Measurements from ENCODE around the gene PPFIBP1.
"Not testable (repeated sequence)": the region's sequence is repeated elsewhere in the genome, so short reads cannot be mapped to it uniquely, and the experiment has no call there.

The PPFIBP1 gene

DNA sequence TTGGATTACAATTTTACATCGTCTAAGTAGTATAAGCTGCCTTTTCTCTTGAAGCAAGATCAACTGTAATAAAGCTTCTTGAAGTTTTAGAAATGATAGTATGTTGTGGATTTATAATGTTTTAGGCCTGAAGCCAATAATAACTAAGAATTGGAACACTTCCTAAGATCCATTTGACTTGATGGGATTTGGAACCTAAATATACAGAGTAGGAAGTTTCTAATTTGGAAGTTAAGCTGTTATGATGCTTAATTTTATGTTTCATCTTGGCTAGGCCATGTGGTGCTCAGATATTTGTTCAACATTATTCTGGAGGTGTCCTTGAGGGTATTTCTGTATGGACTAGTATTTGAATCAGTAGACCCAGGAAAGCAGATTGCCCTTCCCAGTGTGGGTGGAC, 74.9 kb downstream of the PPFIBP1 start:
- DNase-seq = not testable (repeated sequence)

DNA sequence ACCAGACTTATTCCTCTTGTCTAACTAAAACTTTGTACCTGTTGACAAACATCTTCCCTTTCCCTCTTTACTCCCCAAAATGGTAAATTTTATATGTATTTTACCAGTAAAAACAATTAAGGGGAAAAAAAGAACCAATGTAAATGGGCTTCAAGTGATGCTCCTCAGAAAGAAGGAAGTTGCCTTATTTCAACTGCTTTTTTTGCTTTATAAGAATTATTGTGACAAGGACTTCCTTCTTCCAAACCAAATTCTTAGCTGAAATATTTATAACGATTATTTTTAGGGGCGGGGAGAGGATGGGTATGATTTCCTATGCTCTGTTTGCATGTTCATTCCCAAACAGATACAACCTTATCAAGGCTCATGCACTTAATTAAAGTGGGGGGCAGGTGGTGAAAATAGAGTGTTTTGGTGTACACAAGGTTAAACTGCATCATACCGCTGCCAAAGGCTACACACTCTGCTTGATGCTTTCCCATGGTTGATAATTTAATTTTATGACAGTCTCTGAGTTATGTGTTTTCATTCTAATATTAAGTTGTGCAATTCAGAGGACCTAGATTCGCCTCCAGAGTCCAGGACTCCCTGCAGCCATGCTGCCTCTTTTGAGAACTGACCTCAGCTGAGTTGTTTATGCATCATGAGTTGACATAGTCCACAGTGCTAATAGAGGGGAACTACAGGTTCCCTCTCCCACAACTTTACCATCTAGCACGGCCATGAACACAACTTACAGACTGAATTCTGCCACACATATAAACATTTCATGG, 77.2 kb downstream of the PPFIBP1 start:
- not testable (repeated sequence) for DNase-seq

DNA sequence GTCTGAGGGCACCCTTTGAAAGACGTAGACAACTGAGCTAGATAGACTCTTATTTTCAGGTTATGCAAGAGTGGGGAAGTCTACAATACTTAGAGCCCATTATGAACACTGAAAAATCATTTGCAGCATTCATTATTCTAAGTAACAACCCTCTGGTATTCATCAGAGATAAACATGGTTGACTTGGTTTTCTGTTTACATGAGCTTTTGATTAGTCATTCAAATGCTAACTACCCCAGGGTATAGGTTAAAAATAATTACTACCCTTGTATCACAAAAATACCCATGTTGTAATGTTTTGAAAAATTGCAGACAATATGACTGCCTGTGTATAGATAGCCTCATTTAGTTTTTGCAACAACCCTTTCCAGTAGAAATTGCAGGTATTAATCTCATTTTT, 78.5 kb downstream of the PPFIBP1 start:
- peak; percentile 63 for DNase-seq

DNA sequence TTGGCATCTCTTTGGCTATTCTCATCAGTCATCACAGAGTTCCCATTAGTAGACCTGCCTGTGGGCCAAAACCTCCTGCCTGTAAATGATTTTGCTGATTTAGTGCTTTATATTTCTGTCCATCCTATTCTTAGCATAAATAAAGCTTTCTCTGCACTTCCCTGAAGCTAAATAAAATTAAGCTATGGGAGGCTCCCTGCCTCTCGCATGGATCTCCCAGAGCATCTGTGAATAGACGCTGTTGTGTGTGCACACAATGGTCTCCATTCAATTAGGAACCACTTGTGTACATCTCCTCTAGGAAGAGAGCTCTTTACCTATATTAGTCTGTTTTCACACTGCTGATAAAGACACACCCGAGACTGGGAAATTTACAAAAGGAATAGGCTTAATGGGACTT, 80.4 kb downstream of the PPFIBP1 start:
- no peak for DNase-seq

DNA sequence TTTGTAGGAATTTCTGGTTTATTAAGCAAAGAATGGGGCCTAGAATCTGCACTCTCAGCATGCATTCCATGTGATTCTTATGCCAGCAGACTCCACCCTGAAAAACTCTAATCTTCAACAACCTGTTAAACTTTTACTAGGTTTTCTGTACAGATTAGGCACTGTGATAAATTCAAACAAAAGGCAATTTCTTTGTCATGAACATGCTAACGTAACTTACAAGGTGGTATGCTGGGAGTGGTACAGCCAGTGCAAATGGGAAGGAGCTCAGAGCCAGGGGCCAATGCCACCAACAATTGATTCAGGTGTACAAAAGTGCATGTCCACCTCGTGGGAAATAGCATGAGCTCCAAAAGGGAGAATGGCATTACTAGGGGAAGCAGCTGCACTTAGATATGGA, 83.0 kb downstream of the PPFIBP1 start:
- no peak for DNase-seq

DNA sequence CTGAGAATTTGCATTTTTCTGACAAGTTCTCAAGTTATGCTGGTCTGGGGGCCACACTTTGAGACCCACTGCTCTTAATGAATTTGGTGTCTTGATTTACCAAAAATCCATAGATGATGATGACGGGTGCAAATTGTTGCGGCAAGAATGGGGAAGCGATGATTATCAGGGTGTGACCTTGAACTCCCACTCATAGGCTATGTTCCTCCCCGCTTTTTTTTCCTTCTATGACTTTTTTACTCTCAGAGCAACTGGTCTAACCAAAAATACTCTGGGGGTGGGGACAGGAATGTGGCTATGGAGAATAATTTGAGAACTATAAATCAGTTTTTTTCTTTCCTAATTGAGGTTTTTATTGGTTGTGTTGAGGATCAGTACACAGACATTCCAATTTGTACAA, 83.6 kb downstream of the PPFIBP1 start:
- no peak for DNase-seq

DNA sequence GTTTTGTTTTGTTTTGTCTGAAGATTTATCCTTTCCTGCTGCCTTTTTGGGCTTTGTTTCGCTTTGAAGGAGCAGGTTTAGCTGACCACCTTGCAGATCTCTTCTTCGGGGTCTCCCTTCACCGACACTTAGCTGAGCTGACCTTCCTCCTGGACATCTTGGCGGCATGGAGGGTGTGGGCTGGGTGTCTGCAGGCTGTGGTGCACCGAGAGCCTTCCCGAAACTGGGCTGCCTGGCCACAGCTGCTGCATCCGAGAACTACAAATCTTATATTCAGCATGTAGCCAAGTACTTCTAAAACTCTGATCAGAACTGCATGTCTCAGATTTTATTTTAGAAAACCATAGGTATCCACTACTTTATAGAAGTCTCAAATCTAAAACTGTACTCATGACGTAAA, 84.9 kb downstream of the PPFIBP1 start:
- no peak for DNase-seq

DNA sequence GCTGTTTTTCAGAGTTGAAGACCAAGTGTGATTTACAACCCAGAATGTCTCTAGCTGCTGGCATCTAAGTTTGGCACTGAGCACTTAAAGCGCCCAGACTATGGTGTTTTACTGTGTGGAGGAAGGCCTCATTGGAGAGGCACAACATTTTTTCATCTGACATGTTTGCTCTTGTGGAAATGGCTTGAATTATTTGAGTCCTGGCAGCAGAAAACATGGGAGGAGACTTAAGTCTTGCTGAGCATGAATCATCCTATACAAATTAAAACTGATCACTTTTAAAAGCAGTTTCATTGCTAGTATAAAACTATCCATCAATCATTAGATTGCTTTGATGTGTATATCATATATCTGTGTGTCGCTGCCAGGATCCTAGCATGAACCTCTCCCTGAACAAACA, 86.4 kb downstream of the PPFIBP1 start:
- peak; percentile 91 for DNase-seq

DNA sequence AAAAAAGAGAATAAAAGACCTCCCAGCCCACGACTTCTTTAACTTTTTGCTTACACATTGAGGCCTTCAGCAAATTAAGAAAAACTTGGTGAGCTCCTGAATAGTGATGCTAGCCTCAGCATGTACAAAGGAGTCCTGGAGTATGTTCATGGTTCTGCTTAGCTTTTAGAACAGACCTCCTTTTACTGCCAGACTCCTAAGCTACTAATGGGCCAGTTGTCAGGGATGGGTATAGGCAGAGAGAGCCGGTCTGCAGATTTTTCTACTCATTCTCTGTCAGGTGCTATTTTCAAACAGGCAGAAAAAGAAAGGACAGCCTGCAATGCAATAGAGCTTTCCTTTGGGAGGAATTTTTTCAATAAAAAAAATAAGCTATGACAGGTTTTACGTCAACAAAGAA, 90.4 kb downstream of the PPFIBP1 start:
- DNase-seq = no peak

DNA sequence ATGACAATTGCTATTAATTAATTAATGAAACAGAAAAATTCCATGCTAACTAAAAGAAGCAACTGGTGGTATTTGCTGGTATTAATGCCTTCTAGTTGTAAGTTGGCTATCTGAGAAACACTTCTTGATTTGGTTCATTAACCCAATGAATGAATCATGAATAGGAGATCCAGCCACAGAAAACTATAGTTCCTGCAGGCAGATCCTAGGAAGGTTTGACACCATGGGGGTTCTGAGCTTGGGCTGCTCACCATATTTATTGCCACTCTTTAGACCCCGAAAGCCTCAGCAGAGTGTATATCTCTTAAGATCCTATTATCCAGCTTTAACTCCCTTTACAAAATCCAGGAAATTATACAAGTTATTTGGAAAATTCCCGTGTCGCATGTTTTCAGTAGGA, 90.9 kb downstream of the PPFIBP1 start:
- no peak for DNase-seq

DNA sequence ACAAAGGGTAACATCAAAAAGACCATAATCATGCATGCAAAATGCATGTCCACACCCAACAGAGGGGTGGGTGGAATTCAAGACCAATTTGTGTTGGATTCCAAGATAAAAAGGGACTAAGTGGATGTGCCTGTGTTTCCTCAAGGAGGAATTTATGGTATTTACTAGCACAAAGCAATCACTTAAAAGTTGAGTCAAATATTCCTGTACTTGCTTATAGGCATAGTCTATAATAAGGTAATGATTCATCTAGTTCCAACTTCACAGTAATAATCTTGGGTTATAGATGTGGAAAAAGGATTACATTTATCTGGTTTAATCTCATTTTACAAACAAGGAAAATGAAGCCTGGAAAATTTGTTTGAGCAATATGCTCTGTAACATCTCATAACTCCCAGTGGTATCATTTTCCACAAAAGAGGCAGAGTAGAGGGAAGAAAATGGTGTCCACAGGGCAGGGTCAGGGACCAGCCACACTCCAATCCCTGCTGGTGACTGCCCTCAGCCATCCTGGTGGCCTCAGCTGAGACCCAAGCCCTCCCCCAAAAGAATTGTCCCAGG, 91.4 kb downstream of the PPFIBP1 start:
- no peak for DNase-seq

DNA sequence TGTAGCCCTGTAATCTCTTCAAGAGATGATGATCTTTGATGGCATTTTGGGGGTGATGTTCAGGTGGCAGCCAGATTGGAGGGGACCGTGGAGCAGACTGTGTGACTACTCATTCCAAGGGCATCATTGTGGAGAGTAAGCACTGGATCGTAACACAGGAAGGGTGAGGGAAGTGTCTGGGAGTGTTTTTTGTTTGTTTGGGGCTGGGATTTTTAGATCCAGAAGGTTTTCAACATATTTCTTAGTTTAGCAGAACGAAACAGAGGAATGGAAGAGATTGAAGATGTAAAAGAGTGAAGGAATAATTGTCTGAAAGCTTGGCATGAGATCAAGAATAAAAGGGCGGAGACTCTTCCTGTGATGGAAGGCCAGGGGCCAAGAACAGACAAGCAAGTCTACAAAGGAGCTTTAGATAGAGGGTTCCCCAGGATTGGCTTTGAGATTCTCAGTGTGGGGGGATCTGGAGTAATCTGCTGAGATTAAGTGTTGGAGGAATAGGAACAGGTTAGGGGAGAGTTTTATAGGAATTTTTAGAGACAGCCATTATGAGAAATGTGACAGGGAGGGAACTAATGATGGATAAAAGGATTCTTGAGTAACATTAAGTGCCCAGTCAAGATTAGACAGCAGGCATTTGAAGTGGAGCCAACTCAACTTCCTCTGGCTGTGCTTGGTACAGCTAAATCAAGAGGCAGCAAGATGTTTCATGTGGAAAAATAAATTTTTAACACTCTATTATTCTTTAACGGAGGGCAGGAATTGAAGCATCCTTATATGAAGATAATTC, 92.5 kb downstream of the PPFIBP1 start:
- DNase-seq = peak; percentile 15

DNA sequence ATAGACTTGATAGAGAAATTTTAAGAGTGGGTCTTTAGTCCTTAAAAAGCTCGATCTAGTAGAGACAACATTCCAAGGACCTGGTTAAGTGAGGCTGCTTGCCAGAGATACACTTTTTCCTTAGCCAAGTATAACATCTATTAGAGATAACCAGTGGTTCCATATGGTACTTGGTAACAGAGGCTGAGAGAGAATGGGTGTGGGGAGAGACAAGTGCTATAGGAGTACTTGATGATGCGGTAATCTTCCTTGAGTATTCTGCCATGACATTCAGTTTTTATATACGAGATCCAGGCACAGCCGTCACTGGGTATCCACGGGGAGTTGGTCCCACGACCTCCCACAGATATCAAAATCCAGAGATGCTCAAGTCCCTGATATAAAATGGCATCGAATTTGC, 94.8 kb downstream of the PPFIBP1 start:
- no peak for DNase-seq

DNA sequence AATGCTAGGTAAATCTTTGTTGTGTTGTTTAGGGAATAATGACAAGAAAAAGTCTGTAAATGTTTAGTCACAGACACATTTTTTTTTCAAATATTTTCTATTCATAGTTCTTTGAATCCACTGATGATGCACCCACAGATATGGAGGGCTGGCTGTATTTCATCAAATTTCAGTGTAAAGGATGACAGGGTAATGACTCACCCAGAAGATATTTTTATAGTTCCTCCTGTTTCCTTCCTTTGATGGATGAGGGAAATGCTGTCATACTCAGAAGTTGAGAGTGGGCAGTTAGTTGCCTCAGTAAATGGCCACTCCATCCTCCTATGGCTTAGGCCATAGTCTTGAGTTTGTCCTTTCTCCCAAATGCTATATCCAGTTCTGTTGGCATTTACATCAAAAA, 95.3 kb downstream of the PPFIBP1 start:
- DNase-seq = peak; percentile 15

DNA sequence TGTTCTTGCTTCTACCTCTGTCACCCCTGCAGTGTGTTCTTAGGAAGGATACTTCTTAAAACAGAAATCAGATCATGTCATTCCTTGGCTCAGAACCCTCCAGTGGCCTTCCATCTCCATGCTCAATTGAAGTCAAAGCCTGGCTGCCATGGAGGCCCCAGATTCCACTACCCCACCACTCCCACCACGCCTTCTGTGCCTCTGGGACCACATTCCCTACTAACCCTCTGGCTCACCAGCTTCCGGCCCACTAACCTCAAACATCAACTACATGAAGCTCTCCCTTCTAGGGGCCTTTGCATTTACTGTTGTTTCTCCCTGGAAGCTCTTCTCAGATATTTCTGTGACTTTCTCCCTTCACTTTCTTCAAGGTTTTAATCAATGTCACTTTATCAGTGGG, 96.1 kb downstream of the PPFIBP1 start:
- no peak for DNase-seq

DNA sequence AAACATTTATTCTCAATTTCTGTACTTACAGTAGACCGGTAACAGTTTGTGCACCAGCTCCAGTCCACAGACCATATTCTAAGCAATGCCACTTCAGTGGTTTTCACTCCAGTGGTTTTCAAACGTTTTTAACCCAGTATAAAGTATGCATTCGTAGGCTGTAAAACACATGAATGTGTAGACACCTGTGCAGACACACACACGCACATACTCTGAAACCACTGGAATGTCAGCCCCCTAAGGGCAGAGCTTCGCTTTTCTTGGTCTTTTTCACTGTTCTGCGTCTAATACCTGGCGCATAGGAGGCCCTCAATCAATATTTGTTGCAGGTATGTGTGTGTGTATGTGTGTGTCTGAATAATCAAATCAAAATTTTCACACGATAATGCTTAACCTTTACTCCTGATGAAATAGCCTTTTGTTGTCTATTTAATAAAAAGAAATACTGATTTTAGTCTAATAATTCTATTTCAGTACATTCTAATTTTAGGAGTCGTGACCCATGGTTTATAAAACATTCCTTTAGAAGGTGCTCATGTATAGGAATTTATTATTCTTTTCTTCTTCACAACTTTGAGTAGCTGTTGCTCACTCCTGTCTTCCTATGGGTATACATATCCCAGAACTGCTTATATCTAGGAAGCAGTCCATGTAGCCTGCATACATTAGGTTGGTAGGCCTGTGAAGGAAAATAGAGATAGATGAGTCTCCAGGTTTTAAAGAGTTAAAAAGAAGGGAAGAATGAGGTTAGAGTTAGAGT, 98.6 kb downstream of the PPFIBP1 start:
- no peak for DNase-seq

DNA sequence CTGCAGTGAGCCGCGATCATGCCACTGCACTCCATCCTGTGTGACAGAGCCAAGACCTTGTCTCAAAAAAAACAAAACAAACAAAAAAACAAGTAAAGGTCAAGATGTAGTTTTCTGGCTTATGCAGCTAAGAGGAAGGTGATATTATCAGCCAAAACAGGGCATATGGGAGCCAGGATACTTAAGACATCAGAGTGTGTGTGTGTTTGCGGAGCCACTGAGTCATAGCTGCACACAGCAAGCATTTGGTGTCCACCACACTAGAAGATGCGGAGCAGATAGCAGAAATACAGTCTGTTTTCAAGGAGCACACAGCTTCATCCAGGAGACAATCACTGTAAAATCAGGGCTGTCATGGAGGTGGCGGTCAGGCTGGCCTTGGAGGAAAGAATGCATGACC, 99.6 kb downstream of the PPFIBP1 start:
- DNase-seq = no peak

DNA sequence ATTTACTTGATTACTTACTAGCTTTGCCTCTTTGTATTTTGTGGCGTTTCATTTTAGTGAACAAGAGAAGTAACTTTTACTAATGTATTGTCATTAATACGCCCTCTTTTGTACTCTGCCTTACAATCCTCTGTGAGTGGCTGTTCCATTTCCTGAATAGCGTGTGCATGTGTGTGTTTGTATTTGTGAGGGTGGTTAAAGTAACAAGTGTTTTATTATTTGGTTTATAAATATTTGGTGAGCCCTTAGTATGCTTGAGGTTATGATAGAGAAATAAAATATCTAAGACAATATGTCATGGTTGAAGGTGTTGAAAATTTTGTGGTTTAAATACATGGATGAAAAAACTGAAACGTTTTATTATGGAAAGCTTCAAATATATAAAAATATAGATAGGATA, 100.6 kb downstream of the PPFIBP1 start:
- no peak for DNase-seq

DNA sequence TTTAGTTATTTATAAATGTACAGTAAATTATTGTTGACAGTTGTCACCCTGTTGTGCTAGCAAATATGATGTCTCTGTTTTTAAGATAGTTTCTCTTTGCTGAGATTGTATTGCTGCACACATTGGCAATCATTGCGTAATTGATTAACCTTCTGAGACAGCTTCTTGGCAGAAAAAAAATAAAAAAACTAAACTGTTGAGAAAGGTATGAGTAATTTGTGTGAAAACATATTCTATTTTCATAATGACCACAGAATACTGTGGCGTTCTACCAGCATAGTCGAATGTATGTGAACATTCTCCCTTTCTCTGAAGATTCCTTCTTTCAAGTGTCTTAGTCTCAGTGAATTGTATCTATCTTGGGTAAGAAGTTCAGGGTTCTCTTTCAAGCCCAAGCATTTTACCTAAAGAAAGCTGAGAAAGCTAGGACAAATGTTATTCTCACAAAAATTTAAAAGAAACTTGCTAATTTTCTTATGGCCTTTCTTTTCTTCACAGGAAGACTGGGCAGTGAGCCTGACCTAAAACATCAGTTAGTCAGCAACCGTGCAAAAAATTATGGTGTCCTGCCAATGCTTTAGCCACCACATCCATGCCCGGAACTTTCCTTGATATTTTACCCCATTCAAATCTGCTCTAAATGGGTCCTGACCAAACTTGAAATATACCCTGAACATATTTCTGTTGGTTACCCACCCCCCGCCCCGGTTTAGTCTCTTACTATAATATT, 103.3 kb downstream of the PPFIBP1 start:
- DNase-seq = no peak

DNA sequence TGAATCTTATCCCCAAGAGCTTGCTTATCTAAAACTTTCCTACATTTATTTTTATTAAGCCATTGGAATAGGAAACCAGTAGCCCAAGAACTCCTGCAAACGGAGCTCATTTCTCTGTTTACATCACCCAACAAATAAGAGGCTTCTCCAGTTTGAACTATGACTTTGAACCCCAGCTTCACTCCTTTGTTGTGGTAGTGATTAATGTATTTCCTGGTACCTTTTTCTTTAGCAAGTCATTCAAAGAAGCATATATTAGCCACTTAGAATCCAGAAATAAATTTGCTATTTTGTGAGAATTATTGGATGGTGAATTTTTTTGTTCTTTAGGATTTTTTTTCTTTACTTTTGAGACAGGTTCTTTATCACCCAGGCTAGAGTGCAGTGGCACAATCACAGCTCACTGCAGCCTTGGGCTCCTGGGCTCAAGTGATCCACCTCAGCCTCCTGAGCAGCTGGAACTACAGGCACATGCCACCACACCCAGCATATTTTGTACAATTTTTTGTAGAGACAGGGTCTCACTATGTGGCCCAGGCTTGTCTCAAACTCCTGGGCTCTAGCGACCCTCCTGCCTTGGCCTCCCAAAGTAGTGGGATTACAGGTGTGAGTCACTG, 104.0 kb downstream of the PPFIBP1 start:
- not testable (repeated sequence) for DNase-seq

DNA sequence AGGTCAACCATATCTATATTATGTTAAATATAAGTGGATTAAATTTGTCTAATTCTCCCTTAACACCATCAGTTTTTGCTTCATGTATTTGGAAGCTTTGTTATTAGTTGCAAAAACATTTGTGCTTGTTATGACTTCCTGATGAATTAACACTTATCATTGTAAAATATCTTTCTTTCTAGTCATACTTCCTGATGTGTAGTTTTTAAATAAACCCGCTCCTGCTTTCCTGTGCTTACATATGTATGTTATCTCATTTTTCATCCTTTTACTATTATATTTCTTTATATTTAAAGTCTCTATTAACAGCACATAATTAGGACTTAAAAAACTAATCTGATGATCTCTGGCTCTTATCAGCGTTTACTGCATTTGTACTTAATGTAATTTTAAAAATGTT, 106.2 kb downstream of the PPFIBP1 start:
- DNase-seq = not testable (repeated sequence)

DNA sequence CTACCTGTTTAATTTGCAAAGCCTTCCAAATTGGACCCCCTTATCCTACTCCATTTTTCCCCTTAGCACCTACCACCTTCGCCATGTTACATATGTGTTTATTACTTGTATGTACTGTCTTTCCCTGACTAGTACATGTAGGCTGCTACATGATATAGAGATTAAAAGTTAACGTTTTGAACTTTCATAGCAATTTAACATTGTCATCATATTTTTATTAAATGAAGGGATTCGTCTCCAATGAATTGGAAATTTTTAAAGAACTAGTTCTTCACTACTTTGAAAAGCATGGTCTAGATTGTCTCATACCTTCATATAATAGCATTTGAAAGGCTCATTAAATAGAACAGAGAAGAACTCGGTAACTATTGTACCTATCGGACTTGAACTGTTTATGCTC, 107.4 kb downstream of the PPFIBP1 start:
- DNase-seq = no peak

All from NCI-H69 (cell line).